ENCODE data around the gene STX16. TPM values are rescaled to one million over a fixed set of nuclear protein-coding genes. Genes with fewer than 3 reads are reported as not detected.

The STX16 gene
- total RNA-seq, 6 experiments from 2014 or later = 18.1 to 25.3 (median 22.2) TPM

- Histone ChIP-seq H3K27ac (peak within 1 kb of the TSS; percentile 82 to 93 (median 89)), H3K4me3 (peak within 1 kb of the TSS; percentile 52 to 65 (median 53)), H3K9me3 (no peaks in the 10 kb centered on the region), H3K4me1 (peaks cover 0 to 13% (median 3%) of the 10 kb centered on the region in 4 donors), H3K27me3 (no peaks in the 10 kb centered on the region), H3K36me3 (peaks cover 0 to 3% (median under 1%) of the 10 kb centered on the region in 4 donors)
- DNase-seq (peak; percentile 72 to 82 (median 81)), ATAC-seq (peak; percentile 85 to 92 (median 88))
- TF ChIP-seq CTCF (IDR thresholded peaks at IDR 0.05) (peak in 2 of 4 donors; percentile 36 to 44), POLR2A (IDR thresholded peaks at IDR 0.05) (no peak)
- intact Hi-C loops (cut with DNase I) = no loop called here
- WGBS (ENCODE audit: insufficient coverage, low coverage, low lambda C conversion rate, missing lambda C conversion rate) = no CpG with 5 or more reads among the region's 93 CpGs
These were observed 41.6 kb downstream of the STX16 start, which contains the start of gene NPEPL1 for GRCh38 chr20:58692579-58693225. Gene NPEPL1, plus strand, starts transcription at chr20:58692800. Its CDS starts 101 bp downstream, at chr20:58692901.

- peak; percentile 2 to 36 (median 12) for ATAC-seq
- peak overlapping the region; percentile 26 to 59 (median 57) for H3K27ac ChIP-seq
- intact Hi-C loops (cut with DNase I) = no loop called here
- TF ChIP-seq POLR2A (IDR thresholded peaks at IDR 0.05) = no peak
- TF ChIP-seq CTCF (IDR thresholded peaks at IDR 0.05) = no peak
- no peak for DNase-seq
- H3K36me3 ChIP-seq = peaks cover 0 to 3% (median under 1%) of the 10 kb centered on the region in 4 donors
- H3K27me3 ChIP-seq = no peaks in the 10 kb centered on the region
- peak overlapping the region; percentile 52 to 65 (median 53) for H3K4me3 ChIP-seq
- peaks cover 0 to 13% (median 3%) of the 10 kb centered on the region in 4 donors for H3K4me1 ChIP-seq
- no peaks in the 10 kb centered on the region for H3K9me3 ChIP-seq
- 83% methylated on average over 17 of the region's 51 CpGs for WGBS (ENCODE audit: insufficient coverage, low coverage, low lambda C conversion rate, missing lambda C conversion rate)
These were observed 42.3 kb downstream of the STX16 start for GRCh38 chr20:58693226-58694006.

GRCh38 chr20:58694241-58695083, 43.4 kb downstream of the STX16 start:
- TF ChIP-seq POLR2A (IDR thresholded peaks at IDR 0.05) = no peak
- no peak for TF ChIP-seq CTCF (IDR thresholded peaks at IDR 0.05)
- H3K36me3 ChIP-seq = peaks cover 0 to 3% (median 2%) of the 10 kb centered on the region in 4 donors
- no peak for ATAC-seq
- H3K4me3 ChIP-seq = no peak overlapping the region
- peaks cover 0 to 13% (median 3%) of the 10 kb centered on the region in 4 donors for H3K4me1 ChIP-seq
- H3K27ac ChIP-seq = no peak overlapping the region
- H3K9me3 ChIP-seq = no peaks in the 10 kb centered on the region
- WGBS (ENCODE audit: insufficient coverage, low coverage, low lambda C conversion rate, missing lambda C conversion rate) = 92% methylated on average over 24 of the region's 33 CpGs
- intact Hi-C loops (cut with DNase I) = no loop called here
- H3K27me3 ChIP-seq = no peaks in the 10 kb centered on the region
- no peak for DNase-seq

DNA sequence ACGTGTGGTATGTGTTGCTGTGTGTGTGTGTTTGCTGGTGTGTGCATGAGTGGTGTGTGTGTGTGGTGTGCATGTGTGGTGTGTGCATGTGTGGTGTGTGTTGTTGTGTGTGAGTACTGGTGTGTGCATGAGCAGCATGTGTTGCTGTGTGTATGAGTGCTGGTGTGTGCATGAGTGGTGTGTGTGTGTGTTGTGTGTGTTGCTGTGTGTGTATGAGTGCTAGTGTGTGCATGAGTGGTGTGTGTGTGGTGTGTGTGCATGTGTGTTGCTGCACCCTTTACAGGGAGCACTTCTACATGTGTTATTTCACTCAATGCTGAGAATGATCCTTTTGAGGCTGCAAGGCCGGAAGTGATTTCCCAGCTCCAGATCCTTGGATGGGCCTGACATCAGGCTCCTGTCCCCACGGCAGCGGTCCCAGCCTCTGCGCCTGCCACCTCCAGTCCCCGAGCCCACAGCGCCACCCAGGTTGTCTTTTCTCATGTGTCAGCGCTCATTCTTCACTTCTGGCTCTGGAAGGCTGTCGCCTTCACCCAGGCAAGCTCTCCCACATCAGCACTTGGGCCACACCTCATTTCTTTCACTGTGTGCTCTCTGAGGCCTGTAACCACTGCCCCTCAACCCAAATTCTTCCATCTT, 44.1 kb downstream of the STX16 start:
- H3K9me3 ChIP-seq = no peaks in the 10 kb centered on the region
- H3K4me3 ChIP-seq = no peak overlapping the region
- whole genome bisulfite sequencing (ENCODE audit: insufficient coverage, low coverage, low lambda C conversion rate, missing lambda C conversion rate) = 73% methylated on average over 5 of the region's 9 CpGs
- TF ChIP-seq POLR2A (IDR thresholded peaks at IDR 0.05) = no peak
- no peak for TF ChIP-seq CTCF (IDR thresholded peaks at IDR 0.05)
- ATAC-seq (no peak), DNase-seq (peak in 1 of 3 donors; percentile 30)
- H3K27ac ChIP-seq = no peak overlapping the region
- H3K36me3 ChIP-seq = peaks cover 0 to 3% (median 2%) of the 10 kb centered on the region in 4 donors
- H3K4me1 ChIP-seq = peaks cover 0 to 13% (median 3%) of the 10 kb centered on the region in 4 donors
- intact Hi-C loops (cut with DNase I) = no loop called here
- no peaks in the 10 kb centered on the region for H3K27me3 ChIP-seq
